Measurements from ENCODE around the gene ICAM1. TPM values are rescaled to one million over a fixed set of nuclear protein-coding genes. Genes with fewer than 3 reads are reported as not detected.
A peak's percentile ranks its signal among the peaks of the same experiment; 100 is the strongest.
"Not testable (repeated sequence)": the region's sequence is repeated elsewhere in the genome, so short reads cannot be mapped to it uniquely, and the experiment has no call there.

Gene ICAM1
- polyA plus RNA-seq, 4 donors = 5.8 to 10.3 (median 7.3) TPM

GRCh38 chr19:10241826-10242449 lies 29.0 kb upstream of the ICAM1 start:
- DNase-seq (ENCODE audit: low read depth in 4 of 4, low spot score in 3 of 4) = not testable (repeated sequence)

GRCh38 chr19:10243606-10244005 lies 27.3 kb upstream of the ICAM1 start:
- no peak for DNase-seq (ENCODE audit: low read depth in 4 of 4, low spot score in 3 of 4)

GRCh38 chr19:10245189-10245939 lies 25.6 kb upstream of the ICAM1 start:
- DNase-seq (ENCODE audit: low read depth in 4 of 4, low spot score in 3 of 4) = no peak

- DNase-seq (ENCODE audit: low read depth in 4 of 4, low spot score in 3 of 4) = no peak
Measured at GRCh38 chr19:10246511-10246910, 24.4 kb upstream of the ICAM1 start.

GRCh38 chr19:10251792-10252694 lies 18.9 kb upstream of the ICAM1 start, which contains the start of gene MRPL4:
MRPL4 (plus strand) TSS chr19:10252214; CDS start chr19:10252254, 40 bp downstream.
- DNase-seq (ENCODE audit: low read depth in 4 of 4, low spot score in 3 of 4) = peak; percentile 96 to 97 (median 96)

GRCh38 chr19:10252707-10253106 lies 18.2 kb upstream of the ICAM1 start:
- no peak for DNase-seq (ENCODE audit: low read depth in 4 of 4, low spot score in 3 of 4)

GRCh38 chr19:10254244-10254643 lies 16.7 kb upstream of the ICAM1 start:
- no peak for DNase-seq (ENCODE audit: low read depth in 4 of 4, low spot score in 3 of 4)

- no peak for DNase-seq (ENCODE audit: low read depth in 4 of 4, low spot score in 3 of 4)
Measured at GRCh38 chr19:10255358-10255757, 15.6 kb upstream of the ICAM1 start.

- DNase-seq (ENCODE audit: low read depth in 4 of 4, low spot score in 3 of 4) = no peak
Measured at GRCh38 chr19:10256551-10256950, 14.4 kb upstream of the ICAM1 start.

- DNase-seq (ENCODE audit: low read depth in 4 of 4, low spot score in 3 of 4) = no peak
Measured at GRCh38 chr19:10256970-10257615, 13.8 kb upstream of the ICAM1 start.

- no peak for DNase-seq (ENCODE audit: low read depth in 4 of 4, low spot score in 3 of 4)
Measured at GRCh38 chr19:10258080-10258710, 12.7 kb upstream of the ICAM1 start.

- peak in 1 of 4 donors; percentile 69 for DNase-seq (ENCODE audit: low read depth in 4 of 4, low spot score in 3 of 4)
Measured at GRCh38 chr19:10259162-10259905, 11.6 kb upstream of the ICAM1 start.

- no peak for DNase-seq (ENCODE audit: low read depth in 4 of 4, low spot score in 3 of 4)
Measured at GRCh38 chr19:10260141-10260584, 10.8 kb upstream of the ICAM1 start.

- no peak for DNase-seq (ENCODE audit: low read depth in 4 of 4, low spot score in 3 of 4)
Measured at GRCh38 chr19:10262771-10263170, 8.1 kb upstream of the ICAM1 start.

GRCh38 chr19:10266706-10267105 lies 4.2 kb upstream of the ICAM1 start:
- no peak for DNase-seq (ENCODE audit: low read depth in 4 of 4, low spot score in 3 of 4)

- DNase-seq (ENCODE audit: low read depth in 4 of 4, low spot score in 3 of 4) = no peak
Measured at GRCh38 chr19:10268071-10268470, 2.8 kb upstream of the ICAM1 start.

- peak in 1 of 4 donors; percentile 50 for DNase-seq (ENCODE audit: low read depth in 4 of 4, low spot score in 3 of 4)
Measured at GRCh38 chr19:10269333-10270179, 1.4 kb upstream of the ICAM1 start.

GRCh38 chr19:10270180-10270615 lies 722 bp upstream of the ICAM1 start:
- DNase-seq (ENCODE audit: low read depth in 4 of 4, low spot score in 3 of 4) = no peak

Data from left renal pelvis (tissue), 4 donors.